AG04449 (cell line): ENCODE measurements around the gene GGT6.
"Not testable (repeated sequence)": the region's sequence is repeated elsewhere in the genome, so short reads cannot be mapped to it uniquely, and the experiment has no call there.

Experiments
- CTCF ChIA-PET: fragments of 350-600 bp; formaldehyde crosslinking; extraction: SDS; loops from one replicate; lab custom pipeline; 2021; ENCODE audit warnings: antibody characterized with exemption; lab: Yijun Ruan, JAX
- POLR2A ChIA-PET: fragments of 400-600, 350-600 bp; formaldehyde crosslinking; extraction: SDS; loops from one replicate; lab custom pipeline; 2020; ENCODE audit warnings: antibody characterized with exemption, inconsistent platforms; lab: Yijun Ruan, JAX
- DNase-seq: peaks from one replicate; pipeline ENCODE4 v3.0.0-alpha.2; 2010; ENCODE audit warnings: low read depth, low spot score
- H3K4me3 ChIP-seq: 2 replicates; pipeline ENCODE4 v1.5.1; 2011; ENCODE audit warnings: low read depth, mild to moderate bottlenecking, control low read depth, low read length
- CTCF ChIP-seq: IDR thresholded peaks from one replicate; pipeline ENCODE4 v1.5.1; 2011; ENCODE audit warnings: mild to moderate bottlenecking, moderate library complexity, low read length, control low read depth, inconsistent platforms; ENCODE audit not compliant: insufficient read depth; ENCODE audit errors: missing control alignments

Gene GGT6

GRCh38 chr17:4560421-4560820, at the start of gene GGT6:
Gene GGT6 (minus strand): TSS chr17:4560577. CDS start chr17:4560521, 56 bp downstream.
- ChIA-PET CTCF (interaction anchor here (1.0 to 1.2 kb wide), 2 partner anchors 55 to 67 kb away, joined by 3 read pairs; no protein-coding TSS in a partner anchor), POLR2A (no interaction called here)
- DNase-seq: no peak
- TF ChIP-seq CTCF: no peak
- H3K4me3 ChIP-seq: no peak within 1 kb of the TSS

GRCh38 chr17:4610162-4610561, 49.8 kb upstream of the GGT6 start:
- no peak overlapping the region for H3K4me3 ChIP-seq
- CTCF ChIA-PET: interaction anchor here (0.8 to 5.6 kb wide), 4 partner anchors 15 to 180 kb away, joined by 3 to 38 read pairs (median 18); no protein-coding TSS in a partner anchor
- TF ChIP-seq CTCF: no peak
- DNase-seq: no peak
- POLR2A ChIA-PET: no interaction called here

GRCh38 chr17:4609761-4610160, 49.4 kb upstream of the GGT6 start:
- no peak for TF ChIP-seq CTCF
- CTCF ChIA-PET: interaction anchor here (1.1 to 5.6 kb wide), 4 partner anchors 15 to 45 kb away, joined by 3 to 38 read pairs (median 18); no protein-coding TSS in a partner anchor
- POLR2A ChIA-PET: no interaction called here
- no peak for DNase-seq
- no peak overlapping the region for H3K4me3 ChIP-seq

- H3K4me3 ChIP-seq: no peak overlapping the region
- TF ChIP-seq CTCF: no peak
- POLR2A ChIA-PET: no interaction called here
- CTCF ChIA-PET: interaction anchor here (3.8 to 5.6 kb wide), 2 partner anchors 17 to 41 kb away, joined by 33 to 38 read pairs; no protein-coding TSS in a partner anchor
- DNase-seq: no peak
Measured at GRCh38 chr17:4607773-4608187, 47.4 kb upstream of the GGT6 start.

- no peak for DNase-seq
- no peak for TF ChIP-seq CTCF
- CTCF ChIA-PET: interaction anchor here (2.5 to 5.6 kb wide), 3 partner anchors 18 to 40 kb away, joined by 15 to 38 read pairs (median 33); no protein-coding TSS in a partner anchor
- no peak overlapping the region for H3K4me3 ChIP-seq
- POLR2A ChIA-PET: no interaction called here
Measured at GRCh38 chr17:4607261-4607741, 46.9 kb upstream of the GGT6 start.

- CTCF ChIA-PET: interaction anchor here (0.7 to 2.5 kb wide), 2 partner anchors 11 to 19 kb away, joined by 3 to 15 read pairs; no protein-coding TSS in a partner anchor
- POLR2A ChIA-PET: no interaction called here
- no peak overlapping the region for H3K4me3 ChIP-seq
- no peak for TF ChIP-seq CTCF
- no peak for DNase-seq
Measured at GRCh38 chr17:4605826-4606225, 45.4 kb upstream of the GGT6 start.

GRCh38 chr17:4604736-4605135, 44.4 kb upstream of the GGT6 start:
- DNase-seq, POLR2A ChIA-PET, H3K4me3 ChIP-seq: not testable (repeated sequence)
- CTCF ChIA-PET: interaction anchor here (1.4 to 2.5 kb wide), 2 partner anchors 20 to 38 kb away, joined by 3 to 15 read pairs; no protein-coding TSS in a partner anchor
